NCI-H2107 treated with DMSO at 0.1 percent for 48 hours (cell line): Measurements from ENCODE around the gene TCEANC.

ENCODE experiments used
- DNase-seq: peaks from one replicate; lab custom pipeline; 2025; ENCODE audit not compliant: unreplicated experiment; lab: John Stamatoyannopoulos, UW

The TCEANC gene

DNA sequence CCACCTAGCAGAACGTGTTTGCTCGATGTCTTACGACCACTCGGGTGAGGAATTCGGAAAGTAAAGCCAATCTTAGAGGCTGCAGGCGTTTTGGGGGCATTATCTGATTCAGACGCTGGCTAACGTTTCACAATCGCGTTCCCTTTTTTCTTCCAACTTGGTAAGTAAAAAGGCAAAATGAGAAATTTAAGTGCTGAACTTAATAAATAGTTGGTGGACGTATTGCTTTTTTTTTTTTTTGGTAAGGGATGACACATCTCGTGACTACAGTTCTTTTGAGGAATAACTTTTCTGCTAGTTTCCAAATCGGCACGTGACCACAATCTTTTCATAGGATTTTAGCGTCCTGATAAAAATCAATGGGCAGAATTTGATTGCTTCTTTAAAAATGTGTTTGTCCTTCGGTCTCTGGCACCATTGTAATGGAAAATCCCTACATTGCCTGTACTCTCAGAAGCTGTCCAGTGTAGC, 36.8 kb downstream of the TCEANC start:
- DNase-seq = no peak

DNA sequence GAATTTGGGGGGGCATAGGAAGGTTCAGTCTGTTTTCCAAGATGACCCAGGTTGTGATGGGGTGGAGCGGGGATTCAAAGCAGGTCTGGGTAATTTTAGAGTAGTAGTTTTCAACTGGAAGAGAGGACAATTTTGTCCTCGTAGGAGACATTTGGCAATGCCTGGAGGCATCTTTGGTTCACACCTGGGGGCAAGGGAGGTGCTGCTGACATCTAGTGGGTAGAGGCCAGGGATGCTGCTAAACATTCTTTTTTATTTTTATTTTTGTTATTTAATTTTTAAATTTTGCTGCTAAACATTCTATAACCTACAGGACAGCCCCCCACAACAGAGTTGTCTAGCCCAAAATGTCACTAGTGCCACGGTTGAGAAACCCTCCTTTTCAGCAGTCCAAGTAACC, 37.9 kb downstream of the TCEANC start:
- DNase-seq = no peak

- no peak for DNase-seq
Measured at GRCh38 chrX:13691841-13692371, 39.0 kb downstream of the TCEANC start.

DNA sequence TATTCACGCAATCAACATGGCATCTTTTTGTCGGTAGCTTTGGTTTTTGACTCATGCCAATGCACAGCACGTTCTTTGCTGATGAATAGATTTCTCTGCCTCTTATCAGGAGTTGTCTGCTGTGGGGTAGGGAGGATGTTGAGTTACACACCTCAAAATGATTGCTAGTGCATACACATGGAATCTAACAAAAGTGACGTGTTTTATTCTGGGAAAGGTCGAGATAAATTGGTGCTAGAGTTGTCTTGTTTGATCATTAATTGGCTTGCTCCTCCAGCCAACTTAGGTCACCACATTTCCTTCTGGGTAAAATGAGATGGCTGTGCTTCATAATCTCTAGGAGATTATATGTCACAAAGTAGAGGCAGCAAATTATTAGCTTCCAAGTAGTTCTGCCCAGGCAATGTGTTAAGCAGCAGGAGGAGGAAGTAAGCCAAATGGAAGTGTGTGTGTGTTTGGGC, 39.9 kb downstream of the TCEANC start:
- no peak for DNase-seq

GRCh38 chrX:13693341-13693961, 40.5 kb downstream of the TCEANC start:
- no peak for DNase-seq

GRCh38 chrX:13694359-13694758, 41.4 kb downstream of the TCEANC start:
- DNase-seq = no peak

GRCh38 chrX:13694983-13695382, 42.0 kb downstream of the TCEANC start:
- DNase-seq = no peak

GRCh38 chrX:13695601-13696115, 42.7 kb downstream of the TCEANC start:
- DNase-seq = no peak

GRCh38 chrX:13697455-13697854, 44.5 kb downstream of the TCEANC start:
- DNase-seq = no peak

- no peak for DNase-seq
Measured at GRCh38 chrX:13697976-13698375, 45.0 kb downstream of the TCEANC start.

- DNase-seq = no peak
Measured at GRCh38 chrX:13698432-13698831, 45.5 kb downstream of the TCEANC start.

DNA sequence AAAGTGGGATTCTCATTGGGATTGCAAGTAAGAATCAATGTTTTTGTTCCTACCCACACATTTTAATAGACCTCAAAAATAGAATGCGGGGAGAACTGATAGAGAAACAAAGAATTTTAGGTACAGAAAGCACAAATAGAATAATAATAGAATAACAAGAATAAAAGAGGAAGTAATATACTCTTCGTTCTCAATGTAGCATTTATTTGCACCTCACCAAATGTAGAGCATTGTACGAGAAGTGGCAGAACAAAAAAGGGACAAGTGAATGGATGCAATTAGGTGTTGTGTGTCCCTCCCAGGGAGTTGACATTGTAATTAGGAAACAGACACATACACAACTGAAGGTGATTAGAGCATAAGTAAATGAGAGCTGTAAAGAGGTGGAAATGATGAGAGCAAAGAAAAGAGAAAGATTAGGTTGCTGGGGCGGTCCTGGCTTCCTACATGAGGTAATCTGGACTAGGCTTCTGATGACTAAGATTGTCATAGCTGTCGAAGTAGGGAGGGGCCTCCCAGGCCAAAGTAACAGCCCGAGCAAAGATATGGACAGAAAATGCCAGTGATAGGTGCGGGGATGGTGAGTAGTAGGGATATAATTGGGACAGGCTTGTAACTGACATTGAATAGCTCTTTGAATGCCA, 46.4 kb downstream of the TCEANC start:
- DNase-seq = no peak

DNA sequence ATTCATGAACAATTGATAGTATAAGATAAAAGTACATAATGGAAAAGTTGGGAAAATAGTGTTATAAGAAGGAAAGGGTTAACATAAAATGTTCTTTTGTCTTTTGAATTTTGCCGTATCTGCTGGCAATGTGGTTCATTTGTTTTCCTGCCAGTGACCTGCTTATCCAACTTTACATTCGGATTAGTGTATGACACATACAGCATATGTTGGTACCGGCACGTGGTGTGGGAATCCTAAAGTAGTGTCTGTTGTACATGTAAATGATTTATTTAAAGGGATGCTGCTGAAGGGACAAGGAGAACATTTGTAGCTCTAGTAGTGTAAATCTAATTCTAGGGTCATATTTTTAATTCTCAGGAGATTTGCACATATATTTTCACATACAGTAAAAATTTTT, 47.4 kb downstream of the TCEANC start:
- no peak for DNase-seq

GRCh38 chrX:13702111-13702789, 49.3 kb downstream of the TCEANC start:
- DNase-seq = no peak

DNA sequence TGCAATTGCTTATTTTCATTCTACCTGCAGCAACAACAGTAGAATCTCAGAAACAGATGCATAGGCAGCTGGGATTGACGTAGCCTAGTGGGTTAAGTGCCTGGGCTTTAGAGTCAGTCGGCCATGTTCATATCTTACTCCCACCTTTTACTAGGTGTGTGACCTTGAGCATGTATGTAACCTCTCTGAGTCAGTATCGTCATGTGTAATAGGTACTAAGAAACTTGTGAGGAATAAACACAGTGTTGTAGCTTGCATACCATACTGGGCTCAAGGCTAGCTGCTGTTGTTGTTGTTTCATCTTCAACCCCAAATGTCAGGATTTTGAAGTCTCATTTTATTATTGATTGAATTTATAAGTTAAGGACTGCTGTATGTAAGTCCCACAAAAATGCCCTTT, 50.2 kb downstream of the TCEANC start:
- no peak for DNase-seq

DNA sequence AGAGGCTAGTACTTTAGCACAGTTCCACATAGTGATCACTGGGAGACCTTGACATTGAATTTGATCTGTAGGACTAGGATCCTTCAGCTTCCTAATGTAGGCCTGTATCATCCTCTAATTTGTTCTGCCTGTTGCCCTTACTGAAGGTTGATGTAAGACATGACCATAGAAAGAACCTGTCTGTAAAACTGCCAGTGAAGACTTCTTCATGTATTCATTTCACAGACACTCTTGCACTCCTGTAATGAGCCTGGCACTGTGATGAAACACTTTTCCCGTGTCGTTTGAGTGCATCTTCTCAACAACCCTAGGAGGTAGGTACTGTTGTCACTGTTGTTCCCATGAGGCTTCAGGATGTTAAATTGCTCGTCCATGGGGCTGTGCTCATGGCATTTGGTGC, 50.6 kb downstream of the TCEANC start:
- no peak for DNase-seq

DNA sequence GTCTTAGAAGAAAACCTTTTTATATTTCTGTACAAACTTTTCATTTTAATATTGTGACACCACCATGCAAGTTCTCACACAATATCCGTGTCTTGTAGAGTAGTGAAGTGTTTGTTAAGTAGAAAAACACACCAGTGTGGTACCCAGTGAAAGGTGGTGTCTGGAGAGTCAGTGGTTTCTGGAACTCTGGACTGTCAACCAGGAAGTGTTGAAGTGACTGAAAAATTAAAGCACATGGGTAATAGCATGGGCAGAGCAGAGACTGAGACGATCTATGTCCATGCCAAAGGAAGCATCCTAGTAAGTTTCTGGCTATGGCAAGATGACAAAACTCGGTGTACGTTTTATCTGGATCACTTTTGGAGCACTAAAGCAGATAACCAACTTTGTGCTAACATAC, 58.2 kb downstream of the TCEANC start:
- DNase-seq = no peak
